OCI-LY7 (cell line): ENCODE results near the gene PTGES.

Source experiments
- CTCF ChIP-seq: fragments of 200-600 bp; sonication (generic); conservative IDR thresholded peaks from 2 replicates; pipeline ENCODE4 v1.5.1; 2014; ENCODE audit warnings: mild to moderate bottlenecking, antibody characterized with exemption, low read length, moderate library complexity, mixed read lengths
- EZH2phosphoT487 ChIP-seq: fragments of 200-600 bp; sonication (generic); IDR thresholded peaks from 2 replicates; pipeline ENCODE4 v1.6.1; 2018; ENCODE audit warnings: low read depth, borderline replicate concordance, mild to moderate bottlenecking, mixed run types, antibody characterized with exemption, low read length, moderate library complexity, mixed read lengths

GRCh38 chr9:129770741-129771140 lies 17.9 kb upstream of the PTGES start:
- TF ChIP-seq EZH2phosphoT487 (no peak), CTCF (no peak)
